ENCODE results near the gene MAGI2. TPM values are rescaled to one million over a fixed set of nuclear protein-coding genes. Genes with fewer than 3 reads are reported as not detected.

Gene MAGI2
- total RNA-seq, 1 experiment from 2014 or later = 0.25 TPM

DNA sequence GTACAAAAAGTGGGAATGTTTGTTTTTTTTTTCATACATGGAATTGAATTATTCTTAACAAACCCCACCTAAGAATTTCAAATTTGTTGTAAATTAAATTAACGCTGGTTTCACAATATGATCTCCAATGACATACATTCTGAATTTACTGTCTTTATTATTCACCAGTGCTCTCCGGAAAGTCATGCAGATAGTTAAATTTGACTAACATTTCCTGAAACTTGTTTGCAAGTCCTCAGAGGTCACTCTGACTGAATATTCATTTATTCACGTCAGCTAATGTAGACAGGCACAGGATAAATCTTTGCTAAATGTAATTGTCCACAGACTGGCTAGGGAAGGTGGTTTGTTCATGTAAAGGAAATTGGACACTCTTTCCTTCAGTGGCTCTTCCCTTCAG is 924.5 kb downstream of the MAGI2 start:
- Mint-ChIP-seq H3K4me3 (ENCODE audit: unreplicated experiment) (no peak overlapping the region), H3K4me1 (ENCODE audit: low read depth, unreplicated experiment) (peaks cover 3% of the 10 kb centered on the region), H3K36me3 (ENCODE audit: insufficient read depth, unreplicated experiment) (no peaks in the 10 kb centered on the region), H3K9me3 (ENCODE audit: unreplicated experiment) (no peaks in the 10 kb centered on the region), H3K27me3 (ENCODE audit: insufficient read depth, unreplicated experiment) (no peaks in the 10 kb centered on the region), H3K27ac (ENCODE audit: unreplicated experiment) (no peak overlapping the region)
- H3K4me1 ChIP-seq = no peaks in the 10 kb centered on the region
- no peaks in the 10 kb centered on the region for H3K27me3 ChIP-seq (replicated peaks; ENCODE audit: control insufficient read depth, insufficient read depth, low read length)
- no peak overlapping the region for H3K4me3 ChIP-seq (ENCODE audit: low read depth, low read length)
- POLR2A ChIA-PET = no interaction called here
- DNase-seq = no peak
- BruUV-seq (replicated peaks) = no TSS peak
- H3K9me3 ChIP-seq = no peaks in the 10 kb centered on the region
- no peaks in the 10 kb centered on the region for H3K36me3 ChIP-seq (ENCODE audit: control insufficient read depth, insufficient read depth, low read length)
- TF ChIP-seq, protein P1, sequence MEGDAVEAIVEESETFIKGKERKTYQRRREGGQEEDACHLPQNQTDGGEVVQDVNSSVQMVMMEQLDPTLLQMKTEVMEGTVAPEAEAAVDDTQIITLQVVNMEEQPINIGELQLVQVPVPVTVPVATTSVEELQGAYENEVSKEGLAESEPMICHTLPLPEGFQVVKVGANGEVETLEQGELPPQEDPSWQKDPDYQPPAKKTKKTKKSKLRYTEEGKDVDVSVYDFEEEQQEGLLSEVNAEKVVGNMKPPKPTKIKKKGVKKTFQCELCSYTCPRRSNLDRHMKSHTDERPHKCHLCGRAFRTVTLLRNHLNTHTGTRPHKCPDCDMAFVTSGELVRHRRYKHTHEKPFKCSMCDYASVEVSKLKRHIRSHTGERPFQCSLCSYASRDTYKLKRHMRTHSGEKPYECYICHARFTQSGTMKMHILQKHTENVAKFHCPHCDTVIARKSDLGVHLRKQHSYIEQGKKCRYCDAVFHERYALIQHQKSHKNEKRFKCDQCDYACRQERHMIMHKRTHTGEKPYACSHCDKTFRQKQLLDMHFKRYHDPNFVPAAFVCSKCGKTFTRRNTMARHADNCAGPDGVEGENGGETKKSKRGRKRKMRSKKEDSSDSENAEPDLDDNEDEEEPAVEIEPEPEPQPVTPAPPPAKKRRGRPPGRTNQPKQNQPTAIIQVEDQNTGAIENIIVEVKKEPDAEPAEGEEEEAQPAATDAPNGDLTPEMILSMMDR (IDR thresholded peaks at IDR 0.05; ENCODE audit: insufficient read depth in 1 of 2, low read depth in 1 of 2, low read length in 1 of 2, severe bottlenecking in 1 of 2, unreplicated experiment in 1 of 2) = no peak
- intact Hi-C loops (cut with micrococcal nuclease; ENCODE audit: unreplicated experiment) = no loop called here
- CTCF ChIA-PET = no interaction called here

DNA sequence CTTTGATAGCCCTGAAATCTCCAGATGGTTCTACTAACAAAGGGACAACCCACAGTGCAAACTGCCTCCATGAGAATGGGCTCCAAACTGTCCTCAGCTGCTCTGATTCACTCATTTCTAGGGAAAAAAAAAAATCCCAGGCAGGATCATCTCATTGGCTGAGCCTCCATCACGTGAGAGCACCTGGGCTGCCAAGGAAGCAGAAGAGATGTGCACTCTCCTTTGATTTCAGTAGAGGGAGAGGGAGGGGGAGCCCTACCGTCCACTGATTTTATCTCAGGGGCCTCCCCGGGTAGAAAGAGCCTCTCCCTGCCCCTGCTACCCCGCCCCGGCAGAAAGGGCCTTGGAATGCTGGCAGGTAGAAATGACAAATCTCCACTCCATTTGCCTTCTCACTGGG is 929.5 kb downstream of the MAGI2 start:
- peaks cover 5% of the 10 kb centered on the region for H3K4me1 Mint-ChIP-seq (ENCODE audit: low read depth, unreplicated experiment)
- H3K27ac Mint-ChIP-seq (ENCODE audit: unreplicated experiment) = no peak overlapping the region
- H3K27me3 ChIP-seq (replicated peaks; ENCODE audit: control insufficient read depth, insufficient read depth, low read length) = no peaks in the 10 kb centered on the region
- H3K27me3 Mint-ChIP-seq (ENCODE audit: insufficient read depth, unreplicated experiment) = peaks cover 3% of the 10 kb centered on the region
- POLR2A ChIA-PET = no interaction called here
- DNase-seq = peak; percentile 5 to 40
- TF ChIP-seq, protein P1 (IDR thresholded peaks at IDR 0.05; ENCODE audit: insufficient read depth in 1 of 2, low read depth in 1 of 2, low read length in 1 of 2, severe bottlenecking in 1 of 2, unreplicated experiment in 1 of 2) = no peak
- no peaks in the 10 kb centered on the region for H3K36me3 ChIP-seq (ENCODE audit: control insufficient read depth, insufficient read depth, low read length)
- no peaks in the 10 kb centered on the region for H3K9me3 ChIP-seq
- no peaks in the 10 kb centered on the region for H3K36me3 Mint-ChIP-seq (ENCODE audit: insufficient read depth, unreplicated experiment)
- no peaks in the 10 kb centered on the region for H3K9me3 Mint-ChIP-seq (ENCODE audit: unreplicated experiment)
- CTCF ChIA-PET = no interaction called here
- no peak overlapping the region for H3K4me3 ChIP-seq (ENCODE audit: low read depth, low read length)
- no peaks in the 10 kb centered on the region for H3K4me1 ChIP-seq
- BruUV-seq (replicated peaks) = no TSS peak
- intact Hi-C loops (cut with micrococcal nuclease; ENCODE audit: unreplicated experiment) = no loop called here
- no peak overlapping the region for H3K4me3 Mint-ChIP-seq (ENCODE audit: unreplicated experiment)

DNA sequence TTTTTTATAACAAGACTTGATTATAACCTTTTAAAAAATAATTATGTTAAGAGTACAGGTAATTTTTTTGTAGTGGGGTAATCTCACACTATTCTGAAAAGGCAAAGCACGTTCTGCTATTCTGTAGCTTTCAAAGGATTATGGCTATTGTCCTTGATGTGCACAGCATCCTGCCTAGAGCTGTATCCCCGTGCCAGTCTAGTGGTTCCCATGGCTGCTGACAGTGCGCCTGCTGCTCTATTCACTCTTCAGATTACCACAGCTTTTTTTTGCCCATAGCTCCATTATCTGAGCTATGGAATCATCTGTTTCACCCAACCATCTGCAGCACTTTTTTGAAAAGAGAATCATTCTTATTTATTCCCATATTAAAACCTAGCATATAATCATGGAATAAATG is 931.5 kb downstream of the MAGI2 start:
- no peak for DNase-seq
- no peaks in the 10 kb centered on the region for H3K36me3 Mint-ChIP-seq (ENCODE audit: insufficient read depth, unreplicated experiment)
- Histone ChIP-seq H3K27me3 (replicated peaks; ENCODE audit: control insufficient read depth, insufficient read depth, low read length) (no peaks in the 10 kb centered on the region), H3K4me1 (no peaks in the 10 kb centered on the region), H3K4me3 (ENCODE audit: low read depth, low read length) (no peak overlapping the region), H3K9me3 (no peaks in the 10 kb centered on the region), H3K36me3 (ENCODE audit: control insufficient read depth, insufficient read depth, low read length) (no peaks in the 10 kb centered on the region)
- TF ChIP-seq, protein P1 (IDR thresholded peaks at IDR 0.05; ENCODE audit: insufficient read depth in 1 of 2, low read depth in 1 of 2, low read length in 1 of 2, severe bottlenecking in 1 of 2, unreplicated experiment in 1 of 2) = no peak
- H3K4me1 Mint-ChIP-seq (ENCODE audit: low read depth, unreplicated experiment) = peaks cover 5% of the 10 kb centered on the region
- no peak overlapping the region for H3K4me3 Mint-ChIP-seq (ENCODE audit: unreplicated experiment)
- intact Hi-C loops (cut with micrococcal nuclease; ENCODE audit: unreplicated experiment) = no loop called here
- ChIA-PET POLR2A (no interaction called here), CTCF (no interaction called here)
- H3K27ac Mint-ChIP-seq (ENCODE audit: unreplicated experiment) = no peak overlapping the region
- peaks cover 3% of the 10 kb centered on the region for H3K27me3 Mint-ChIP-seq (ENCODE audit: insufficient read depth, unreplicated experiment)
- BruUV-seq (replicated peaks) = no TSS peak
- no peaks in the 10 kb centered on the region for H3K9me3 Mint-ChIP-seq (ENCODE audit: unreplicated experiment)
